Astrocyte (in vitro differentiated cells and primary cell): ENCODE data around the gene PAM16. TPM values are rescaled to one million over a fixed set of nuclear protein-coding genes. Genes with fewer than 3 reads are reported as not detected.

Source experiments
- DNase-seq: peaks from one replicate; pipeline ENCODE4 v3.0.0-alpha.2; 2010; ENCODE audit warnings: low read depth
- FAIRE-seq: peaks from 2 replicates; lab custom pipeline; 2011; peaks lifted over from hg19 to GRCh38; lab: Jason Lieb, UNC
- H2AFZ ChIP-seq: 2 replicates; pipeline ENCODE4 v1.6.0; 2012; ENCODE audit warnings: low read depth, low read length, inconsistent platforms
- H3K27ac ChIP-seq: 2 replicates; pipeline ENCODE4 v1.5.1; 2011; ENCODE audit warnings: low read depth, low read length, inconsistent platforms
- H3K27me3 ChIP-seq: 2 replicates; pipeline ENCODE4 v1.6.0; 2011; ENCODE audit warnings: low read length, inconsistent platforms; ENCODE audit not compliant: insufficient read depth
- H3K36me3 ChIP-seq: 2 replicates; pipeline ENCODE4 v1.5.1; 2011; ENCODE audit warnings: low read length, inconsistent platforms; ENCODE audit not compliant: insufficient read depth
- H3K4me1 ChIP-seq: 2 replicates; pipeline ENCODE4 v1.5.1; 2011; ENCODE audit warnings: low read length, inconsistent platforms; ENCODE audit not compliant: insufficient read depth
- H3K4me2 ChIP-seq: 2 replicates; pipeline ENCODE4 v1.6.0; 2012; ENCODE audit warnings: low read length, inconsistent platforms
- H3K4me3 ChIP-seq: 2 replicates; pipeline ENCODE4 v1.5.1; 2011; ENCODE audit warnings: low read depth, mild to moderate bottlenecking, low read length, inconsistent platforms; ENCODE audit not compliant: insufficient read depth
- H3K79me2 ChIP-seq: 2 replicates; pipeline ENCODE4 v1.6.0; 2012; ENCODE audit warnings: mild to moderate bottlenecking, low read length, inconsistent platforms; ENCODE audit not compliant: insufficient read depth
- H3K9ac ChIP-seq: 2 replicates; pipeline ENCODE4 v1.6.0; 2012; ENCODE audit warnings: mild to moderate bottlenecking, low read length, inconsistent platforms
- H3K9me3 ChIP-seq: 2 replicates; pipeline ENCODE4 v1.5.1; 2012; ENCODE audit warnings: low read depth, mild to moderate bottlenecking, low read length, inconsistent platforms; ENCODE audit not compliant: insufficient read depth
- H4K20me1 ChIP-seq: 2 replicates; pipeline ENCODE4 v1.6.0; 2012; ENCODE audit warnings: low read length, inconsistent platforms; ENCODE audit not compliant: insufficient read depth
- H3K27ac Mint-ChIP-seq: one replicate; pipeline ENCODE4 v1.8.0; 2021; ENCODE audit warnings: mild to moderate bottlenecking, mixed read lengths; ENCODE audit not compliant: unreplicated experiment
- H3K27me3 Mint-ChIP-seq: one replicate; pipeline ENCODE4 v1.8.0; 2021; ENCODE audit warnings: low read depth, mixed read lengths; ENCODE audit not compliant: unreplicated experiment
- H3K36me3 Mint-ChIP-seq: one replicate; pipeline ENCODE4 v1.8.0; 2021; ENCODE audit warnings: low read depth, mixed read lengths; ENCODE audit not compliant: unreplicated experiment
- H3K4me1 Mint-ChIP-seq: one replicate; pipeline ENCODE4 v1.8.0; 2021; ENCODE audit warnings: low read depth, mixed read lengths; ENCODE audit not compliant: unreplicated experiment
- H3K4me3 Mint-ChIP-seq: one replicate; pipeline ENCODE4 v1.8.0; 2021; ENCODE audit warnings: mild to moderate bottlenecking, moderate library complexity, mixed read lengths; ENCODE audit not compliant: unreplicated experiment
- H3K9me3 Mint-ChIP-seq: one replicate; pipeline ENCODE4 v1.8.0; 2021; ENCODE audit warnings: mild to moderate bottlenecking, mixed read lengths; ENCODE audit not compliant: unreplicated experiment
- CTCF ChIP-seq: IDR thresholded peaks from 2 replicates; pipeline ENCODE4 v1.5.1; 2011; ENCODE audit warnings: low read depth, mild to moderate bottlenecking, inconsistent platforms, low read length, moderate library complexity; ENCODE audit not compliant: insufficient read depth
- EZH2 ChIP-seq: IDR thresholded peaks from 2 replicates; pipeline ENCODE4 v1.6.1; 2012; ENCODE audit warnings: mild to moderate bottlenecking, low read length, inconsistent platforms; ENCODE audit not compliant: insufficient read depth
- total RNA-seq: library from RNA; stranded (reverse); gene quantifications from 2 replicates; pipeline ENCODE4 v1.2.1, GENCODE V29; 2021

The PAM16 gene
- total RNA-seq, 1 donor from 2014 or later: 51.9 TPM

- Histone ChIP-seq H3K27me3 (no peaks in the 10 kb centered on the region), H3K9ac (no peak overlapping the region), H3K79me2 (no peaks in the 10 kb centered on the region), H2AFZ (no peak overlapping the region), H4K20me1 (no peaks in the 10 kb centered on the region), H3K9me3 (no peaks in the 10 kb centered on the region), H3K4me2 (no peak overlapping the region), H3K36me3 (no peaks in the 10 kb centered on the region), H3K27ac (no peak overlapping the region), H3K4me1 (peaks cover 16% of the 10 kb centered on the region), H3K4me3 (no peak overlapping the region)
- TF ChIP-seq CTCF: no peak
- no peak for TF ChIP-seq EZH2
- Mint-ChIP-seq H3K27ac (no peak overlapping the region), H3K9me3 (no peaks in the 10 kb centered on the region), H3K4me1 (peaks cover 17% of the 10 kb centered on the region), H3K27me3 (no peaks in the 10 kb centered on the region), H3K4me3 (no peak overlapping the region), H3K36me3 (peaks cover 4% of the 10 kb centered on the region)
- FAIRE-seq (no peak), DNase-seq (no peak)
Observed at GRCh38 chr16:4366016-4366415, 14.9 kb upstream of the PAM16 start.

GRCh38 chr16:4365615-4366014 is 14.5 kb upstream of the PAM16 start:
- Mint-ChIP-seq H3K36me3 (peaks cover 4% of the 10 kb centered on the region), H3K27me3 (no peaks in the 10 kb centered on the region), H3K9me3 (no peaks in the 10 kb centered on the region), H3K4me3 (no peak overlapping the region), H3K4me1 (peaks cover 15% of the 10 kb centered on the region), H3K27ac (no peak overlapping the region)
- H2AFZ ChIP-seq: no peak overlapping the region
- no peak overlapping the region for H3K9ac ChIP-seq
- H3K9me3 ChIP-seq: no peaks in the 10 kb centered on the region
- DNase-seq (no peak), FAIRE-seq (no peak)
- H3K4me1 ChIP-seq: peaks cover 12% of the 10 kb centered on the region
- TF ChIP-seq CTCF (no peak), EZH2 (no peak)
- no peak overlapping the region for H3K4me3 ChIP-seq
- no peak overlapping the region for H3K4me2 ChIP-seq
- H3K79me2 ChIP-seq: no peaks in the 10 kb centered on the region
- H3K27ac ChIP-seq: no peak overlapping the region
- H3K36me3 ChIP-seq: no peaks in the 10 kb centered on the region
- no peaks in the 10 kb centered on the region for H3K27me3 ChIP-seq
- no peaks in the 10 kb centered on the region for H4K20me1 ChIP-seq

- Histone ChIP-seq H3K4me2 (no peak overlapping the region), H3K27me3 (no peaks in the 10 kb centered on the region), H3K4me3 (no peak overlapping the region), H4K20me1 (no peaks in the 10 kb centered on the region), H2AFZ (no peak overlapping the region), H3K9me3 (no peaks in the 10 kb centered on the region), H3K36me3 (no peaks in the 10 kb centered on the region), H3K27ac (no peak overlapping the region), H3K79me2 (no peaks in the 10 kb centered on the region), H3K9ac (no peak overlapping the region), H3K4me1 (peaks cover 8% of the 10 kb centered on the region)
- DNase-seq (no peak), FAIRE-seq (no peak)
- H3K4me3 Mint-ChIP-seq: no peak overlapping the region
- peaks cover 4% of the 10 kb centered on the region for H3K36me3 Mint-ChIP-seq
- no peaks in the 10 kb centered on the region for H3K9me3 Mint-ChIP-seq
- H3K4me1 Mint-ChIP-seq: peaks cover 13% of the 10 kb centered on the region
- no peak overlapping the region for H3K27ac Mint-ChIP-seq
- TF ChIP-seq CTCF: no peak
- no peak for TF ChIP-seq EZH2
- no peaks in the 10 kb centered on the region for H3K27me3 Mint-ChIP-seq
Observed at GRCh38 chr16:4365014-4365406, 13.9 kb upstream of the PAM16 start.
